Measurements from ENCODE around the gene STARD13. TPM values are rescaled to one million over a fixed set of nuclear protein-coding genes. Genes with fewer than 3 reads are reported as not detected.

Gene STARD13
- total and polyA plus RNA-seq, 2 donors (not counting 1 experiment from before 2014, with no cell fraction given) = 0.06 to 0.22 TPM

- no peak overlapping the region for H2AFZ ChIP-seq (ENCODE audit: insufficient read depth, low read depth, low read length, poor library complexity, severe bottlenecking)
- ChIA-PET CTCF (no interaction called here), POLR2A (no interaction called here)
- no peak overlapping the region for H3K27ac ChIP-seq (ENCODE audit: low read length in 2 of 2)
- intact Hi-C loops (cut with micrococcal nuclease) = no loop called here
- Mint-ChIP-seq H3K9me3 (ENCODE audit: insufficient read depth) (no peaks in the 10 kb centered on the region), H3K27ac (no peak overlapping the region), H3K27me3 (no peaks in the 10 kb centered on the region), H3K4me1 (no peaks in the 10 kb centered on the region), H3K4me3 (no peak overlapping the region)
- TF ChIP-seq CTCF (IDR thresholded peaks at IDR 0.05) (no peak), EZH2 (IDR thresholded peaks at IDR 0.05; ENCODE audit: borderline replicate concordance, insufficient read depth, low read depth, low read length, poor library complexity, severe bottlenecking) (no peak)
- no peak overlapping the region for H3K4me3 ChIP-seq (ENCODE audit: control extremely low read depth in 1 of 5, extremely low read depth in 1 of 5, insufficient read depth in 1 of 5, low read depth in 2 of 5, low read length in 4 of 5)
- no peak overlapping the region for H3K9ac ChIP-seq (ENCODE audit: low read length)
- WGBS (ENCODE audit: insufficient coverage) = 90% methylated on average over 1 of the region's 3 CpGs
- H3K27me3 ChIP-seq (replicated peaks in 1 of 4; ENCODE audit: control extremely low read depth in 1 of 4, control insufficient read depth in 3 of 4, insufficient read depth in 4 of 4, low read length in 3 of 4) = no peaks in the 10 kb centered on the region
- peaks cover 0 to 12% (median 3%) of the 10 kb centered on the region in 3 donors for H3K9me3 ChIP-seq (ENCODE audit: control extremely low read depth in 1 of 3, control insufficient read depth in 2 of 3, insufficient read depth in 1 of 3, low read length in 2 of 3)
- no peak overlapping the region for H3K4me2 ChIP-seq (replicated peaks; ENCODE audit: low read depth, low read length, poor library complexity, severe bottlenecking)
- no peak for ATAC-seq (ENCODE audit: low read depth)
- no peak for DNase-seq
- no peaks in the 10 kb centered on the region for H3K36me3 ChIP-seq (replicated peaks in 1 of 2; ENCODE audit: control extremely low read depth in 1 of 2, control insufficient read depth in 1 of 2, extremely low read depth in 1 of 2, insufficient read depth in 2 of 2, low read length in 1 of 2)
- H3K79me2 ChIP-seq (ENCODE audit: control insufficient read depth, insufficient read depth, low read length) = no peaks in the 10 kb centered on the region
- no peaks in the 10 kb centered on the region for H4K20me1 ChIP-seq (ENCODE audit: control insufficient read depth, insufficient read depth, low read length, poor library complexity, severe bottlenecking)
- H3K4me1 ChIP-seq (ENCODE audit: control insufficient read depth in 2 of 2, insufficient read depth in 2 of 2, low read length in 2 of 2) = no peaks in the 10 kb centered on the region
Measured at GRCh38 chr13:33134213-33134612, 151.3 kb downstream of the STARD13 start.

DNA sequence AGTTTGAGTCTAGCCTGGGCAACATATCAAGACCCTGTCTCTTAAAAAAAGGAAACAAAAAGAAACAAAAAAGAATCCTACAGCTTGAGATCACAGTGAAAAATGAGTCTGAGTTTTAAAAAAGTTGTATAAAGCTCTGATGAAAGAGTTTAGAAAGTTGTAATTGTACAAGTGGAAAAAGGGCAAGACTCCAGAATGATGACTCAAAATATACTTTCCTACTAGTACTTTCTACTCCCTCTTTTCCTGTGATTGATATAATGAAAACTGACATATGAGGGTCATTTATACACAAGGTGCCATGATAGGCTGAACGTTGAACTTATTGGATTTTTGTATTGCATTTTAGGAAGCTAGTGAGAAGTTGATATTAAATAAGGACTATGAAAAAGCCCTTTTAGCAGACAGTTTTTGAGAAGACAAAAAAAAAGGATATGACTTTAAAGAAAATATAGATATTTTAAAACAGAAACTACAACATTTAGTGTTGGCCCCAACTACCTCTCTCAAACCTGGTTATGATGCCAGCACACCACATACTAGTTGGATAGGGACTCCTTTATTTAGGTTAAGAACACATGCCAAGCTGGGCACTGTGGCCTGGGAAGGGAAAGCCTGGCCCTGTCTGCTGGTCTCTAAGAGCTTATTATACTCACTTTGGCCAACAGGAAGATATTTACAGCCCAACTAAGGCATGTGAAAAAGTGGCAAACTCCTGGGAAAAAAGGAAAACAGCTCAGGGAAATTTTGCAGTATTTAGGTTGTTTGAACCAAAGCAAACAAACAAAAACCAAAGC lies 152.7 kb downstream of the STARD13 start:
- POLR2A ChIA-PET = no interaction called here
- Mint-ChIP-seq H3K27me3 (no peaks in the 10 kb centered on the region), H3K4me1 (no peaks in the 10 kb centered on the region), H3K4me3 (no peak overlapping the region), H3K27ac (no peak overlapping the region), H3K9me3 (ENCODE audit: insufficient read depth) (no peaks in the 10 kb centered on the region)
- H3K27me3 ChIP-seq (replicated peaks in 1 of 4; ENCODE audit: control extremely low read depth in 1 of 4, control insufficient read depth in 3 of 4, insufficient read depth in 4 of 4, low read length in 3 of 4) = no peaks in the 10 kb centered on the region
- H3K4me3 ChIP-seq (ENCODE audit: control extremely low read depth in 1 of 5, extremely low read depth in 1 of 5, insufficient read depth in 1 of 5, low read depth in 2 of 5, low read length in 4 of 5) = no peak overlapping the region
- no peaks in the 10 kb centered on the region for H3K36me3 ChIP-seq (replicated peaks in 1 of 2; ENCODE audit: control extremely low read depth in 1 of 2, control insufficient read depth in 1 of 2, extremely low read depth in 1 of 2, insufficient read depth in 2 of 2, low read length in 1 of 2)
- WGBS (ENCODE audit: insufficient coverage) = no CpG with 5 or more reads among the region's 1 CpG
- no peaks in the 10 kb centered on the region for H3K79me2 ChIP-seq (ENCODE audit: control insufficient read depth, insufficient read depth, low read length)
- H4K20me1 ChIP-seq (ENCODE audit: control insufficient read depth, insufficient read depth, low read length, poor library complexity, severe bottlenecking) = no peaks in the 10 kb centered on the region
- ATAC-seq (ENCODE audit: low read depth) (no peak), DNase-seq (no peak)
- no peak overlapping the region for H2AFZ ChIP-seq (ENCODE audit: insufficient read depth, low read depth, low read length, poor library complexity, severe bottlenecking)
- CTCF ChIA-PET = no interaction called here
- TF ChIP-seq EZH2 (IDR thresholded peaks at IDR 0.05; ENCODE audit: borderline replicate concordance, insufficient read depth, low read depth, low read length, poor library complexity, severe bottlenecking) (no peak), CTCF (IDR thresholded peaks at IDR 0.05) (no peak)
- H3K9me3 ChIP-seq (ENCODE audit: control extremely low read depth in 1 of 3, control insufficient read depth in 2 of 3, insufficient read depth in 1 of 3, low read length in 2 of 3) = peaks cover 0 to 12% (median 3%) of the 10 kb centered on the region in 3 donors
- no peak overlapping the region for H3K9ac ChIP-seq (ENCODE audit: low read length)
- no peaks in the 10 kb centered on the region for H3K4me1 ChIP-seq (ENCODE audit: control insufficient read depth in 2 of 2, insufficient read depth in 2 of 2, low read length in 2 of 2)
- H3K4me2 ChIP-seq (replicated peaks; ENCODE audit: low read depth, low read length, poor library complexity, severe bottlenecking) = no peak overlapping the region
- H3K27ac ChIP-seq (ENCODE audit: low read length in 2 of 2) = no peak overlapping the region
- intact Hi-C loops (cut with micrococcal nuclease) = no loop called here

Data from B cell (primary cell).